NCI-H146 treated with DMSO at 0.1 percent for 48 hours (cell line): ENCODE results near the gene ETV2.
"Not testable (repeated sequence)": the region's sequence is repeated elsewhere in the genome, so short reads cannot be mapped to it uniquely, and the experiment has no call there.

Experiments
- DNase-seq: peaks from one replicate; lab custom pipeline; 2025; ENCODE audit not compliant: unreplicated experiment; lab: John Stamatoyannopoulos, UW

The ETV2 gene

DNA sequence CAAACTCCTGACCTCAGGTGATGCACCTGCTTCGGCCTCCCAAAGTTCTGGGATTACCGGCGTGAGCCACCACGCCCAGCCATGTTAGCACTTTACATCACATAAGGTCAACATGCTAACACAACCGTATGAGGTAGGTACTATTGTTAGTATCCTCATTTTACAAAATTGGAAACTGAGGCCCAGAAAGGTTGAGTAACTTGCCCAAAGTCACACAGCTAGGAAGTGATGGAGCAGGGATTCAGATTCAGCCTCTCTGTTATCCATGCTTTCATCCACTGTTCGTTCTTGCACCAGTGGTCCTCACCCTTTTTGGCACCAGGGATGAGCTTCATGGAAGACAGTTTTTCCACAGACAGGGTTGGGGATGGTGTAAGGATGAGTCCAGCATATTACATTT lies 15.2 kb downstream of the ETV2 start:
- no peak for DNase-seq

DNA sequence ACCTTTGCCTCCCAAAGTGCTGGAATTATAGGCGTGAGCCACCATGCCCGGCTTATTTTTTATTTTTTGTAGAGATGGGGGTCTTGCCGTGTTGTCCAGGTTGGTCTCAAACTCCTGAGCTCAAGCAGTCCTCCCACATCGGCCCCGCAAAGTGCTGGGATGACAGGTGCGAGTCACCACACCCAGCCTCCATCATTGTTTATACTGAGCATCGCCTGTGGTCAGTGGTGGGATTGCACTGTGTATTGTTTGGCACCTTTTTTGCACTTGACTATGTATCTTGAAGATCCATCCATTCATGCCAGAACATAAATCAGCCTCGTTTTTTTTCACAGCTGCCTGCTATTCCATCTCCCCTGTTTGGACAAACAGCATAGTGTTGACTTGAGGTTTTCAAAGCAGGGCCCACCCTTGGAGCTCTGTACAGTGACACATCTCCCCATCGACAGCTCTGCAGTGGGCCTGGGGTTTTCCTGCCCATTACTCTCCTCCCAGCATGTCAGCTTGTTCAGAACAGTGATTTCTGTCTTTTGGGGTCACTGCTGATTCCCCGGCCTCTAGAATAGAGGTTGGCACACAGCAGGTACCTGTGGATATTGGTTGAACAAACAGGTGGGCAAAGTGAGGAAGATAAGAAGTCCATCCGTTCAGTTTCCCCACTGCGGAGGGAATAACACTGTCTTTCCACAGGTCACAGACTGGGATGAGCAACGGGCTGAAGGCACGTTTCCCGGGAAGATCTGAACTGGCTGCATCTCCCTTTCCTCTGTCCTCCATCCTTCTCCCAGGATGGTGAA lies 16.6 kb downstream of the ETV2 start:
- no peak for DNase-seq

DNA sequence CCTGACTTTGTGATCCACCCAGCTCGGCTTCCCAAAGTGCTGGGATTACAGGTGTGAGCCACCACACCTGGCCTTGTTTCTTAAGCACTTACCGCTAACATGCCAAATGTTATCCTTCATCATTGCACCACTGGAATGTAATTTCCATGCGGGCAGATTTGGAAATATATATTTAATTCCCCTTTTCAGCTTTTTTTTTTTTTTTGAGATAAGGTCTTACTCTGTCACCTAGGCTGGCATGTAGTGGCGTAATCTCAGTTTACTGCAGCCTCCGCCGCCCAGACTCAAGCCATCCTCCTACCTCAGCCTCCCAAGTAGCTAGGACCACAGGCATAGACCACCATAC lies 20.4 kb downstream of the ETV2 start:
- no peak for DNase-seq

DNA sequence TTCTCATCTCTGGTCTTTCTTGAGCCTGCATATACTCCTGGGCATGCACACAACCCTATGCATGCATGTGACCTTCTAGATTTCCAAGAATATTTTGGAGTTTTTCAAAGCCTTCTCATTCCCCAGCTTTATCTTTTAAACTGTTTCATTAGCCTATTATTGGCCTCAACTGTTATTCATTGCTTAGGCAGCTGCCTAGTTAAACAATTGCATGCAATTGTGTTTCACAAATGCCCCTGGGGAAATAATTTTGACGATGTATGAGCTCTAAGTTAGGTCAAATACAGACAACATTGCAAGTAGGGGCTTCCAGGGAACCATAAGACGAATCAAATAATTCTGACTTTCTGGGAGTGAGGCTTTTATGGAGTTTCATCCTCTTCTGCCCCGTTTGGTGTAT lies 22.4 kb downstream of the ETV2 start:
- DNase-seq = no peak

DNA sequence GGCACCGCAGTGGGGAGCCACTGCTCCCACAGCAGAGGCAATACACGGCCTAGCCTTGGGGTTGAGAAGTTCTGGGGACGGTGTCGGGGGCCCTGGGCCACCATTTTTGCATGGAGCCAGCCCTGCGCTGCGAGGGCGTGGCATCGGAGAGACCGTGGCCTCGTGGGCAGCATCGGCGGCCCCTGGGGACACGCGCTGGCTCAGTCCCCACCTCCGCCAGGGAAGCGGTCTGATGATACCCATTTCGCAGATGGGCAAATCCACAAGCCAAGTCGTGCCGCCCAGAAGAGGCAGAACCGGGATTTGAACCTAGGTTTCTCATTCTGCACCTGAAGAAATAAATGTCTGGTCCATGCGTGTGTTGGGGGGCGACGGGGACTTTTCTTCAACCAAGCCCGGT lies 23.6 kb downstream of the ETV2 start:
- no peak for DNase-seq

DNA sequence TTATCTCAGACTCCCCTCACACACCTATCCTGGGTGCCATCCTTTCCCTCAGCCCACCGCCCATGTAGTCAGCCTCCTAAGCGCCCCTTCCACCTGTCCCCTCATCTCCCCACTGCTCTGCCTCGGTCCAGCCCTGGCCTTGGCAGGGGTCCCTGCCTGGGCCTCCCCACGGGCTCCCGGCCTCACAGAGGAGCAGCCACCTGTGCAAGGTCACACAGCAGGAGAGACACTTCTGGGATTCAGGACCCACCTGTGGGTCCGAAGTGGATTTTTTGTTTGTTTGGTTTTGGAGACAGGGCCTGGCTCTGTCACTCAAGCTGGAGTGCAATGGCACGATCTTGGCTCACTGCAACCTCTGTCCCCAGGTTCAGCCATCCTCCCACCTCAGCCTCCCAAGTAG lies 24.1 kb downstream of the ETV2 start:
- DNase-seq = no peak

DNA sequence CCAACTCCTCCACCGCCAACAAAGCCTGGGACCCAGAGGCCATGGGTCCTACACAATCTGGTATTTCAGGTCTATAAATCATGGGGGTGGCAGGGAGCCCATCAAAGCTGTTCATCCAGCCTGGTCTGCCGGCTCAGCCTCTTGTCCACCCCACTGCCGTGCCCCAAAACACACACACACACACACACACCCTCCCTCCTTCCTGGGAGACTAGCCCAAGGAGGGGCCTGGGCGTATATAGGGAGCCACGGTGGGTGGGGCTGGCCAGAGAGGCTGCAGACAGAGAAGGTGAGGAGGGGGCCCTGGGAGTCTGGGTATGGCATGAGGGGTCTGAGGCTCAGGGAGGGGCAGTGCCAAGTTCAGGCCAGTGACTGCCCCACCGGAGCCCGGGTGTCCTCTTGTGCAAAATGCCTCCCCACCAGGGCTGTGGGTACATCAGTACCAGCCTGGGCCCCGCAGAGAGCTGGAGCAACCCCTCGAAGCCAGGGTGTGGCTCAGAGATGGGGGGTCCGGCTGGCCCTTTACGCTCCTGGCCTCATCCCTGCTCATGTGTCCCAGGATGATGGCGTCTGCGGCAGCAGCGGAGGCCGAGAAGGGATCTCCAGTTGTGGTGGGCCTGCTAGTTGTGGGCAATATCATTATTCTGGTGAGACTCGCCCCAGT lies 24.8 kb downstream of the ETV2 start, which contains the start of gene UPK1A:
Gene UPK1A (plus strand): TSS at position 267 of the 663 bp plus-strand sequence. CDS start 296 bp downstream, at position 563.
- no peak for DNase-seq

DNA sequence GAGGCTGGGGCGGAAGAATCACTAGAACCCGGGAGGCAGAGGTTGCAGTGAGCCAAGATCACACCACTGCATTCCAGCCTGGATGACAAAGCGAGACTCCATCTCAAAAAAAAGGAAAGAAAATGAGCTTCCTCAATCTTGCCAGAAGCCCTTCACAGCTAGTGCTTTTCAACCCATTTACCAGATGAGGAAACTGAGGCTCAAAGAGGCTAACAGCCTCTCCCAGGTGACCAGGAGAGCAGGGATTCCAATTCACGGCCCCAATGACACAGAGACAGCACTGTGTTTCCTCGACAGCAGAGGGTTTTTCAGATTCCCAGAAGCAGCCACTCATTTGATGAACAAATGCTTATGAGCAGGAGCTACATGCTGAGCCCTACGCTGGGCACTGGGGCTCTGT lies 28.0 kb downstream of the ETV2 start:
- no peak for DNase-seq

DNA sequence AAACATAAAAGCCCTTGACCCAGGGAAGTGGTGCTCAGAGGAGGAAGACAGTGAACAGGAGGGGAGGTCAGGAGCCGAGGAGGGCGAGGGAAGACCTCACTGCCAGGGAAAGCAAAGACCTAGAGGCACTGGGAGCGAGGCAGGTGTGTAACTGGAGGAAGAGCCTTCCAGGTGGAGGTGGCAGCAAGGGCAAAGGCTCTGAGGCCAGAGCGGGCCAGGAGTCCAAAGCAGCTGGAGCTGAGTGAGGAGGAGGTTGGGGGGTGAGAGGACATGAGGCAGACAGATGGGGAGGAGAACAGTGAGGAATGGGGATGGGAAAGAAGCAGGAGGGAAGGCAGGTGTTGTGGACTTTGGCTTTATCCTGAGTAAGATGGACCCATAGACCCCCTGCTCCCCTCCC lies 28.4 kb downstream of the ETV2 start:
- no peak for DNase-seq

DNA sequence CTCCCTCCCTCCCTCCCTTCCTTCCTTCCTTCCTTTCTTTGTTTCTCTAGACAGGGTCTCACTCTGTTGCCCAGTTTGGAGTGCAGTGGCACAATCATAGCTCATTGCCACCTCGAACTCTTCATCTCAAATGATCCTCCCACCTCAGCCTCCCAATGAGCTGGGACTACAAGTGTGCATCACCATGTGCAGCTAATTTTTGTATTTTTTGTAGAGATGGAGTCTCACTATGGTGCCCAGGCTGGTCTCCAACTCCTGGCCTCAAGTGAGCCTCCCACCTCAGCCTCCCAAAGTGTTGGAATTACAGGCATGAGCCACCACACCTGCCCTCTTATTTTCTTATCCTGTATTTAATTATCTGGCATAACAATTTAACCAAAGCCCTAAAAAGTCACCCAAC lies 29.1 kb downstream of the ETV2 start:
- no peak for DNase-seq

DNA sequence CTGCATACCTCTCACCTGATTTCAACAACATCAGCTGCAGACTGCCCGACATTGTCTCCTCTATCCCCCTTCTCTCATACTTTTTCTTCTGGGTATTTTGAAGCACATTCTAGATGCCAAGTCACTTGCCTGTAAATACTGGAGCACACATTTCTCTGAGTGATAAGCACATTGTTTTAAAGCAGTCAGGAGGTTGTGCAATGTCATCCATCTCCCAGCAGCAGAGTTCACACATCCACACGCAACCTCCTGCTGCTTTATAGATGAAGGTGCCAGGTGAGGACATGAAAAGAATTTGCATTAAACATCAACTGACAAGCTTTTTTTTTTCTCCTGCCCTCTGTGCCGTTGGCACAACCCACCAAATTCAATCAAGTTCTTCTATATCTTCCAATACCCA lies 30.3 kb downstream of the ETV2 start:
- peak; percentile 75 for DNase-seq

DNA sequence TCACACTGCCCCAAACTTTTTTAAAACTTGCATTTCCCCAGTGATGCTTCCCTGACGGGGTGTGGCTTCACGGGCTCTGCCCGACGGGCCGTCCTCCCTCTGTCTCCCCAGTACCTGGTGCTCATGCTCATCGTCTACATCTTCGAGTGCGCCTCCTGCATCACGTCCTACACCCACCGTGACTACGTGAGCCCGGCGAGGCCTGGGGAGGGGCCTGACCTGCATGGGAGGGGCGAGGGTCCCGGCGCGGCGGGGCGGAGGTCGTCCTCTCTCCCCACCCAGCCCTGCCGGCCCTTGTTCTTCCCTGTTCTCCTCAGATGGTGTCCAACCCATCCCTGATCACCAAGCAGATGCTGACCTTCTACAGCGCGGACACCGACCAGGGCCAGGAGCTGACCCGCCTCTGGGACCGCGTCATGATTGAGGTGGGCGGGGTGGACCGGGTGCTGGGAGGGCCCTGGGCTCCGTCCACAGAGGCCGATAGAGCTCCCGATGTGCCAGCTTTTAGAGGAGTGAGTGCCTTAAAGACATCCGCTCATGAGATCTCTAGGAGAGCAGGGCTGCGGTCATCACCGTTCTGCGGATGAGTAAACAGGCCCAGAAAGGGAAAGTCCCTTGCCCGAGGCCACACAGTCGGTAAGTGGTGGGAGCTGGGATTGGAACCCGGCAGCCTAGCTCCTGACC lies 31.7 kb downstream of the ETV2 start:
- peak; percentile 43 for DNase-seq

DNA sequence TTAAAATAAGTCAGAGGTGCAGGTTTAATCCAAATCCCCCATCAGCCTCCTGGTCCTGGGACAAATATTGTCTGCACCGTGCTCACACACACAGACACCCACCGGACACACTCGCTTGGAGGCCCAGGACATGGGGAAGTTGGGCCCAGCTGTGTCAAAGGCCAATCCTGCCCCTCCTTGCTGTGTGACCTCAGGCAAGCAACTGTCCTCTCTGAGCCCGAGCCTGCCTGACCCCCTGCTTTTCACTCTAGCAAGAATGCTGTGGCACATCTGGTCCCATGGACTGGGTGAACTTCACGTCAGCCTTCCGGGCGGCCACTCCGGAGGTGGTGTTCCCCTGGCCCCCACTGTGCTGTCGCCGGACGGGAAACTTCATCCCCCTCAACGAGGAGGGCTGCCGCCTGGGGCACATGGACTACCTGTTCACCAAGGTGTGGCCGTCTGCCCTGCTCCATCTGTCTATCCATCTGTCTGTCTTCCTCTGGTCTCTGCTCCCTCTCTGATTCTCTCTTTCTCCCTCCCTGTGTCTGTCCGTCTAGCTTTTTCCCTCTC lies 34.1 kb downstream of the ETV2 start:
- no peak for DNase-seq

DNA sequence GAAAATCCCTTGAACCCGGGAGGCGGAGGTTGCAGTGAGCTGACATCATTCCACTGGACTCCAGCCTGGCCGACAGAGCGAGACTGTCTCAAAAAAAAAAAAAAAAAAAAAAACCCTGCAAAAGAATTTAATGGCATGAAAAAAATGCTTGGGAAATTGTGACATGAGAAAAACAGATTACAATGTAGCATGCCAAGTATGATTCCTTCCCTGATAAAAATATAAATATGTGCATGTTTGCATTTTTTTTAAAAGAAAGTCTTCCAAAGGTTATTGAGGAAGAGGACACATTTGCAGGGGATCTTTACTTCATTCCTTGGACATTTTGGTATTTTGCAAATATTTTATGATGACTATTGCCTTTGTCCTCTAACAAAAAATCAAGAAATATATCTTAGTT lies 48.3 kb downstream of the ETV2 start:
- no peak for DNase-seq

DNA sequence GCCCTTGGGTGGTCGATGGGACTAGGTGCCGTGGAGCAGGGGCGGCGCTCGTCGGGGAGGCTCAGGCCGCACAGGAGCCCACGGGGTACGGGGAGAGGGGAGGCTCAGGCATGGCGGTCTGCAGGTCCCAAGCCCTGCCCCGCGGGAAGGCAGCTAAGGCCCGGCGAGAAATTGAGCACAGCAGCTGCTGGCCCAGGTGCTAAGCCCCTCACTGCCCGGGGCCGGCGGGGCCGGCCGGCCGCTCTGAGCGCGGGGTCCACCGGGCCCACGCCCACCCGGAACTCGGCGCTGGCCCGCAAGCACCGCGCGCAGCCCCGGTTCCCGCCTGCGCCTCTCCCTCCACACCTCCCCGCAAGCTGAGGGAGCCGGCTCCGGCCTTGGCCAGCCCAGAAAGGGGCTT lies 49.6 kb downstream of the ETV2 start:
- not testable (repeated sequence) for DNase-seq

DNA sequence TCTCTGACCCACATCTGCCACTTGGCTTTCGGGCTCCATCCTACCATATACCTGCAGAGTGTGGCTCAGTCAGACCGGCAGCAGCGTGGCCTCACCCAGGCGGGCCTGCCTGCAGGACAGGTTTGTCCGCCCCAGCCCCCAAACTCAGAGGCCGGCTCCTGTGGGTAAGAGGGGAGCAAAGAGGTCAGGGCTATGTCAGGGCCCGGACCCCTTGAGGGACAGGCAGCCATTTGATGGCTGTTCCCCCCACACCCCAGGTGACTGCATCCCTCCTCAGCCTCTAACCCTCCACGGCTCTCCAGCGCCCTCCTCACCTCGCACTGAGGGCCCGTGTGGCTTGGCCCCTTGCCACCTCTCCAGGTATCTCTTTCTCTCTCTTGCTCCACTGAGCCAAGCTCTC lies 50.5 kb downstream of the ETV2 start:
- DNase-seq = no peak

DNA sequence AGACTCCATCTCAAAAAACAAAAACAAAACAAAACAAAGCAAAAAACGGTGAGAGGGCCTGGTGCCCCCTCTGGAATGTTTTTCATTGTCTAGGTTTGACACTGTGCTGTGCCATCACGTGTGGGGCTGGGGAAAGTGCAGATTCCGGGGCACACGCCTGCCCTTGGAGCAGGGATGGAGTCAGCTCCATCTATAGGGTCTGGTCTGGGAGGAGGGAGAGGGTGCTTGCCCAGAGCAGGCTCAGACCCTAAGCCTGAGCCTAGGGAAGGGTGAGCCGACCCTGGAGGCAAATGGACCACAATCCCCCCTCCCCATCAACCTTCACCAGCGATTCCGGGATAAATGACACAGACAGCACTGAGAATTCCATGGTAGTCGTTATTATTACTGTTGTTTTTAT lies 51.9 kb downstream of the ETV2 start:
- no peak for DNase-seq

DNA sequence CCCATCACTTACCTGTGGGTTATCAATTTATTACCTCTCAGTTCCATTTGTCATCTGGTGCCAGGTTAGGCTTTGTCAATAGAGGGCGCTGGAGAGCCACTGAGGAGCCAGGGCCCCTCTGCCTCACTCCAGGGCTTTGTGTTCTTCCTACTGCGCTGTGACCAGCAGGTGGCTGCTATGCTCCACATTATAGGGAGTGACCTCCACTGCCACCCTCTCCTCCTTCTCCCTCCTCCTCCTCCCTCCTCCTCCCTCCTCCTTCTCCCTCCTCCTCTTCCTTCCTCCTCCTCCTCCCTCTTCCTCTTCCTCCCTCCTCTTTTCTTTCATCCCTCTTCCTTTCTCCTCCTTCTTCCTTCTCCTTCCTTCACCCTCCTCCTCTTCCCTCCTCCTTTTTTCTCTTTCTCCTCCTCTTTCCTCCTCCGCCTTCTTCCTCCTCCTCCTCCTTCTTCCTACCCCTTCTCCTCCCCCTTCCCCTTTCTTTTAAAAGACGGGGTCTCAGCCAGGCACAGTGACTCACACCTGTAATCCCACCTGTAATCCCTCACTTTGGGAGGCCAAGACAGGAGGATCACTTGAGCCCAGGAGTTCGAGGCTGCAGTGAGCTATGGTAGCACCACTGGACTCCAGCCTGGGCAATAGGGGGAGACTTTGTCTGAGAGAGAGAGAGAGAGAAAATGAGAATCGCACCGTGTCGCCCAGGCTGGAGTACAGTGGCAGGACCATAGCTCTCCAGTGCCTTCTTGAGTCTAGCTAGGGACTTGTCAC lies 52.5 kb downstream of the ETV2 start:
- peak; percentile 82 for DNase-seq
